HEK293 (cell line): ENCODE data around the gene SENP8.
A peak's percentile ranks its signal among the peaks of the same experiment; 100 is the strongest.

Experiments used
- KLF1 ChIP-seq: fragments of 450-650 bp; formaldehyde crosslinking; IDR thresholded peaks from 2 replicates; pipeline ENCODE4 v1.5.1; 2016; ENCODE audit warnings: missing biosample characterization, missing genetic modification characterization
- OVOL3 ChIP-seq: fragments of 450-650 bp; formaldehyde crosslinking; IDR thresholded peaks from 2 replicates; pipeline ENCODE4 v1.5.1; 2016; ENCODE audit warnings: missing biosample characterization, missing genetic modification characterization
- PATZ1 ChIP-seq: fragments of 450-650 bp; formaldehyde crosslinking; IDR thresholded peaks from 2 replicates; pipeline ENCODE4 v1.5.1; 2016; ENCODE audit warnings: missing biosample characterization, missing genetic modification characterization
- PBX3 ChIP-seq: sonication (generic); formaldehyde crosslinking; IDR thresholded peaks from 2 replicates; pipeline ENCODE4 v1.8.1; 2022; ENCODE audit warnings: mild to moderate bottlenecking, moderate library complexity, missing genetic modification reagents
- SP2 ChIP-seq: fragments of 450-650 bp; formaldehyde crosslinking; IDR thresholded peaks from 2 replicates; pipeline ENCODE4 v1.5.1; 2016; ENCODE audit warnings: missing biosample characterization, missing genetic modification characterization
- TRIM28 ChIP-seq: IDR thresholded peaks from 2 replicates; pipeline ENCODE4 v1.6.1; 2011; ENCODE audit warnings: low read length, control low read depth, borderline replicate concordance
- WT1 ChIP-seq: fragments of 450-650 bp; formaldehyde crosslinking; IDR thresholded peaks from 2 replicates; pipeline ENCODE4 v1.5.1; 2016; ENCODE audit warnings: missing biosample characterization, missing genetic modification characterization
- YY1 ChIP-seq: fragments of 450-650 bp; formaldehyde crosslinking; IDR thresholded peaks from 2 replicates; pipeline ENCODE4 v1.5.1; 2018; ENCODE audit warnings: missing biosample characterization, missing genetic modification characterization
- YY2 ChIP-seq: fragments of 450-650 bp; formaldehyde crosslinking; IDR thresholded peaks from 2 replicates; pipeline ENCODE4 v1.5.1; 2016; ENCODE audit warnings: missing biosample characterization, missing genetic modification characterization
- ZBTB10 ChIP-seq: fragments of 450-650 bp; formaldehyde crosslinking; IDR thresholded peaks from 2 replicates; pipeline ENCODE4 v1.5.1; 2016; ENCODE audit warnings: missing biosample characterization, missing genetic modification characterization
- ZBTB20 ChIP-seq: fragments of 450-650 bp; formaldehyde crosslinking; IDR thresholded peaks from 2 replicates; pipeline ENCODE4 v1.5.1; 2016; ENCODE audit warnings: missing biosample characterization, missing genetic modification characterization
- ZFP3 ChIP-seq: fragments of 450-650 bp; formaldehyde crosslinking; IDR thresholded peaks from 2 replicates; pipeline ENCODE4 v1.5.1; 2016; ENCODE audit warnings: low read depth, missing biosample characterization, missing genetic modification characterization
- ZNF214 ChIP-seq: fragments of 450-650 bp; formaldehyde crosslinking; IDR thresholded peaks from 2 replicates; pipeline ENCODE4 v1.5.1; 2017; ENCODE audit warnings: missing biosample characterization, mild to moderate bottlenecking, missing genetic modification characterization, borderline replicate concordance
- ZNF223 ChIP-seq: fragments of 450-650 bp; formaldehyde crosslinking; IDR thresholded peaks from 2 replicates; pipeline ENCODE4 v1.5.1; 2016; ENCODE audit warnings: missing biosample characterization, missing genetic modification characterization
- ZNF239 ChIP-seq: fragments of 450-650 bp; formaldehyde crosslinking; IDR thresholded peaks from 2 replicates; pipeline ENCODE4 v1.5.1; 2016; ENCODE audit warnings: missing biosample characterization, missing genetic modification characterization
- ZNF266 ChIP-seq: fragments of 450-650 bp; formaldehyde crosslinking; IDR thresholded peaks from 2 replicates; pipeline ENCODE4 v1.5.1; 2016; ENCODE audit warnings: missing biosample characterization, missing genetic modification characterization, low read depth
- ZNF302 ChIP-seq: fragments of 450-650 bp; formaldehyde crosslinking; IDR thresholded peaks from 2 replicates; pipeline ENCODE4 v1.5.1; 2016; ENCODE audit warnings: missing biosample characterization, missing genetic modification characterization, low read depth
- ZNF324 ChIP-seq: fragments of 450-650 bp; formaldehyde crosslinking; IDR thresholded peaks from 2 replicates; pipeline ENCODE4 v1.5.1; 2016; ENCODE audit warnings: missing biosample characterization, missing genetic modification characterization
- ZNF335 ChIP-seq: fragments of 450-650 bp; formaldehyde crosslinking; conservative IDR thresholded peaks from 2 replicates; pipeline ENCODE4 v1.5.1; 2016; ENCODE audit warnings: missing biosample characterization, missing genetic modification characterization
- ZNF366 ChIP-seq: fragments of 450-650 bp; formaldehyde crosslinking; conservative IDR thresholded peaks from 2 replicates; pipeline ENCODE4 v1.5.1; 2016; ENCODE audit warnings: missing biosample characterization, missing genetic modification characterization
- ZNF426 ChIP-seq: fragments of 450-650 bp; formaldehyde crosslinking; IDR thresholded peaks from 2 replicates; pipeline ENCODE4 v1.5.1; 2017; ENCODE audit warnings: missing biosample characterization, missing genetic modification characterization, mild to moderate bottlenecking, inconsistent platforms, moderate library complexity
- ZNF530 ChIP-seq: fragments of 450-650 bp; formaldehyde crosslinking; IDR thresholded peaks from 2 replicates; pipeline ENCODE4 v1.5.1; 2016; ENCODE audit warnings: low read depth, missing biosample characterization, missing genetic modification characterization
- ZNF560 ChIP-seq: fragments of 450-650 bp; formaldehyde crosslinking; IDR thresholded peaks from 2 replicates; pipeline ENCODE4 v1.5.1; 2017; ENCODE audit warnings: missing biosample characterization, missing genetic modification characterization, borderline replicate concordance
- ZNF596 ChIP-seq: fragments of 450-650 bp; IDR thresholded peaks from 2 replicates; pipeline ENCODE4 v1.5.0; 2018; ENCODE audit warnings: missing biosample characterization, mild to moderate bottlenecking, missing genetic modification characterization, moderate library complexity
- ZNF610 ChIP-seq: fragments of 450-650 bp; formaldehyde crosslinking; IDR thresholded peaks from 2 replicates; pipeline ENCODE4 v1.5.1; 2016; ENCODE audit warnings: missing biosample characterization, missing genetic modification characterization, borderline replicate concordance
- ZNF623 ChIP-seq: fragments of 450-650 bp; formaldehyde crosslinking; IDR thresholded peaks from 2 replicates; pipeline ENCODE4 v1.5.1; 2016; ENCODE audit warnings: missing biosample characterization, missing genetic modification characterization
- ZNF639 ChIP-seq: fragments of 450-650 bp; formaldehyde crosslinking; IDR thresholded peaks from 2 replicates; pipeline ENCODE4 v1.5.1; 2016; ENCODE audit warnings: missing biosample characterization, missing genetic modification characterization
- ZNF660 ChIP-seq: fragments of 450-650 bp; IDR thresholded peaks from 2 replicates; pipeline ENCODE4 v1.5.1; 2018; ENCODE audit warnings: missing biosample characterization, mild to moderate bottlenecking, missing genetic modification characterization
- ZNF677 ChIP-seq: fragments of 450-650 bp; IDR thresholded peaks from 2 replicates; pipeline ENCODE4 v1.5.0; 2018; ENCODE audit warnings: missing biosample characterization, mild to moderate bottlenecking, missing genetic modification characterization, moderate library complexity
- ZNF791 ChIP-seq: fragments of 450-650 bp; formaldehyde crosslinking; IDR thresholded peaks from 2 replicates; pipeline ENCODE4 v1.5.1; 2016; ENCODE audit warnings: missing biosample characterization, missing genetic modification characterization
- ZNF830 ChIP-seq: fragments of 450-650 bp; IDR thresholded peaks from 2 replicates; pipeline ENCODE4 v1.5.0; 2018; ENCODE audit warnings: missing biosample characterization, missing genetic modification characterization, low read depth, mild to moderate bottlenecking, moderate library complexity
- ZSCAN4 ChIP-seq: fragments of 450-650 bp; formaldehyde crosslinking; IDR thresholded peaks from 2 replicates; pipeline ENCODE4 v1.5.1; 2017; ENCODE audit warnings: missing biosample characterization, missing genetic modification characterization

Gene SENP8

GRCh38 chr15:72118017-72118978 is at the start of gene SENP8, which contains the start of gene MYO9A (continued):
- 0 out of 2 replicates have a peak, but pooled peaks have one; percentile 38 for TF ChIP-seq ZBTB10
- 0 out of 2 replicates have a peak, but pooled peaks have one; percentile 28 for TF ChIP-seq ZNF239 (tag by site-specific recombination)
- no peak for TF ChIP-seq ZNF530 (tag by site-specific recombination)
- no peak for TF ChIP-seq YY2 (tag by site-specific recombination)
- TF ChIP-seq ZNF366: peak; percentile 69; the same call in 1 of the 2 replicates
- TF ChIP-seq ZFP3 (tag by site-specific recombination): no peak
- peak; percentile 93 for TF ChIP-seq ZNF335
- peak; percentile 90 for TF ChIP-seq SP2 (tag by site-specific recombination)
- TF ChIP-seq ZNF560 (tag by site-specific recombination): no peak
- TF ChIP-seq ZNF610: peak; percentile 87
- TF ChIP-seq ZNF677 (tag by site-specific recombination): no peak
- peak; percentile 21; the same call in 1 of the 2 replicates for TF ChIP-seq ZNF623
- TF ChIP-seq WT1 (tag by site-specific recombination): peak; percentile 67
- TF ChIP-seq ZBTB20 (tag by site-specific recombination): 0 out of 2 replicates have a peak, but pooled peaks have one; percentile 33
- TF ChIP-seq ZNF596: no peak
- peak; percentile 53; the same call in 1 of the 2 replicates for TF ChIP-seq YY1 (tag by site-specific recombination)
- TF ChIP-seq ZNF214: no peak
- peak; percentile 98 for TF ChIP-seq ZNF324 (tag by site-specific recombination)
- TF ChIP-seq ZNF266 (tag by site-specific recombination): no peak
- peak; percentile 62 for TF ChIP-seq ZNF660 (tag by site-specific recombination)
- no peak for TF ChIP-seq TRIM28
- TF ChIP-seq ZNF223 (tag by site-specific recombination): 0 out of 2 replicates have a peak, but pooled peaks have one; percentile 3
- TF ChIP-seq KLF1 (tag by site-specific recombination): peak; percentile 48
- no peak for TF ChIP-seq ZNF426 (tag by site-specific recombination)
- no peak for TF ChIP-seq ZNF302 (tag by site-specific recombination)
- TF ChIP-seq OVOL3 (tag by site-specific recombination): no peak
- TF ChIP-seq ZSCAN4 (tag by site-specific recombination): no peak
- TF ChIP-seq ZNF791 (tag by site-specific recombination): no peak
- peak; percentile 40; the same call in 1 of the 2 replicates for TF ChIP-seq ZNF639 (tag by site-specific recombination)
- peak; percentile 98 for TF ChIP-seq PATZ1
- no peak; the same call in 1 of the 2 replicates for TF ChIP-seq PBX3 (CRISPR knock-in tag)
- no peak for TF ChIP-seq ZNF830
